NCI-H1694 (cell line): ENCODE results near the gene HOXD9.

ENCODE experiments used
- DNase-seq: peaks from one replicate; lab custom pipeline; 2025; lab: John Stamatoyannopoulos, UW

The HOXD9 gene

GRCh38 chr2:176152350-176153181 is 30.0 kb downstream of the HOXD9 start:
- no peak for DNase-seq

DNA sequence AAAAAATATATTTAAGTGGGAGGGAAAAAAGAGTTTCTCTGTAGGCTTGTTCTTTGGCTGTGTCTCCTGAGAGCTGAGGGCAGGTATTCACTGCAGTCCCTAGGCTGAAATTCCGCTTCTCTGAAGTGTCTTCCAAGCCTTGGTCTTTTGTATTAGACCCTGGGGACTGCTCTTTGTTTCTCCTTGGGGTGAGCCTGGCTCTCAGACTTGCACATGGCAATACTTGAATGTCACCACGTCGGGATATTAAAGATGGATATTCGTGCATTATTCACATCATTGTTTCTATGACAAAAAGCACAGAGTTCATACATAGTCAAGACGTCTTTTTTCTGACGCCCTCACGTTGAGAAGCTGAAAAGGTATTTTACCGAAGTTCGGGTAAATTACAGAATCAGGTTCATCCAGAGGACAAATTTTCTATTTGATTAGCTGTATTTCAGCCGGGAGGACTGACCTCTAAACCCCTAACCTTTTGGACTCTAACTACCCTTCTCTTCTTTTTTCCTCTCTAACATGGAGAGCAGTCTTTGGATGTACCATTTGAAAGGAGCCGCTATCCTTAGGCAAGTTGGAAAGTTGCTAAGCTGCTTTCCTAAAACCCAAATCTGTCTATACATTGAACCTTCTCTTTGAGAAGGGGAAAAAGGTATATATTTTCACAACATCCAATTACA is 32.2 kb downstream of the HOXD9 start:
- no peak for DNase-seq

DNA sequence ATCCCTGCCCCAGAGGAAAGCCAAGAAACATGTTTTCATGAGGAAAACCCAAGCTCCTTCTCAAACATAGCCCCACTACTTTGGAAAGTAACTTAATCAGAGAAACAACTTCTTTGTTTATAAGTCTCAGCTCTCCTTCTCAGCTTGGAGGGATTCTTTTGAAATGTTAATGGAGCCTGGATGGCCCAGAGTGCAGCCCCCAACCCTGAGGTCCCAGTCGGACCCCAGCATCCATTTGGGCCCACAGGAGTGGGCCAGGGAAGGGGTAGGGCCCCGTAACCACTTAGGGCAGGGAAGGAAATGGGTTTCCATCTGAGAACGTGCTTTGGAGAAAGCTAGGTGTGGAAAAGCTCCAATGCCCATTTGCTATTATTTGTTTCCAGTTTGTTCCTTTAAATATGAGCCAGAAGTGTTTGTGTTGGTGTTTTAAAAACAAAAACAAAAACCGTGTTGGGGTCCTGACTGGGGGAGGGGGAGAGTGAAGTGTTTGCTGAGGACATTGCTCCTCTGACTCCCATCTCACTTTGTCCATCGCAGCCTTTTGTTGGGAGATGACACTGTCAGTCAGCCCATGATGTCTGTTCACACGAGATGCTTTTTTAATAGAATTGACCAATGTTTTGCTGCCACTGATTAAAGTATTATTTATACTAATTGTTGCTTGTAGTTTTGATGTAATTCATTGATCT is 33.0 kb downstream of the HOXD9 start:
- no peak for DNase-seq

DNA sequence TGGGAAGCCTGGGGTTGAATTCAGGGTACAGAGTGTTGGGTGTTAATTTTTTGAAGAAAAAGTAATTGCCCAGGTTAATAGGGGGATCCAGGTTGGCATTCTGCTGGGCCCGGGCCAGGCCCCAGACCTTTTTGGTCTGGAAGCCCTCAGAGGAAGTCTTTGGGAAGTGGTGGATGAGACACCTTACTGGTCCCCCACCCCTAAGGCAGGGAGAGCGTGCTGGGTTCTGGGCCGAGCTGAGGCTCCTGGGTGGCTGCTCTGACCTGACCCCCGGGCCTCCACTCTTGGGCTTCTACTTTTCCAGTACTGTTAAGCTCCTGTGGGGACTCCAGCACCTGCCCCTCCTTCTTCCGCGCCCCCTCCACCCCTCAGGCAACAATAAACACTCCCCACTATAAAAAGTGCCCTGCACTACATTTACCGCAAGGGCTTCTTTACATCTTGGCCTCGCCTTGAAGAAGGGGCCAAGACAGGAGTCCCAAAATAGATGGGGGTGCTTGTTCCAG is 33.8 kb downstream of the HOXD9 start:
- DNase-seq, result no peak

DNA sequence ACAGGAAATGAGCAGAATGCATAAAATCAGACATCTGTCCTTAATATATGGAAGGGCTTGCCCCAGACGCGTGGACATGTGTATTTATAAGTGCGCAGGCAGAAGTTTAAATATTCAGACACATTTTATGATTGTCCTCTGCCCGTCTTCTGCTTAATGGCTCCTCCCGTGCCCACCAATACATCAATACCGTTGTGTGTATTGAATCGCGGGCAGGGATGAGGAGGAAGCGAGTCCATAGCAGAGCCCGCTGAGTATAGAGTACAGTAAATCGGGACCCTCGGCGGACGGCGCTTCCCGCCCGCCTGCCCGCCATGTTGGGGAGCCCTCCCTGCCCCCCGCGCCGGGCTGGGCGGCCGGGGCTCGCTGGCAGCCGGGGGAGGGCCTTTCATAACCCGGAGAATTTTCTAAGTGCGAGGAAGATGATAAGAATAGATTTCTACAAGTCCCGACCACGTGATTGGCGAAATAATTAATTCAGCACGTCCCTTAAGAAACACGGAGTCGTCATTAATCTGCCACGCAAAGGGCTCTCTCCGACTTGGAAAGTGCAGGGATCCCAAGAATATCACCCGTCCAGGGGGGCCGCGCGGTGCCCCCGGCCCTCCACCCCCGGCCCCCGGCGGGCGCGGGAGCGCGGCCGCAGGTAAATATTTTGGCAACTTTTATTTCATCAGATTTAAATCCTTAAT is 34.4 kb downstream of the HOXD9 start, which contains the start of gene HOXD3:
HOXD3 (plus strand) TSS at position 501 of the 692 bp plus-strand sequence. CDS start 11,808 bp downstream, outside the sequence.
- DNase-seq, result no peak

GRCh38 chr2:176157499-176158185 is 35.1 kb downstream of the HOXD9 start:
- DNase-seq, result peak; percentile 22

- DNase-seq, result peak; percentile 29
Measured at GRCh38 chr2:176158186-176158591, 35.7 kb downstream of the HOXD9 start.

GRCh38 chr2:176158855-176159662 is 36.5 kb downstream of the HOXD9 start:
- peak; percentile 33 for DNase-seq

- no peak for DNase-seq
Measured at GRCh38 chr2:176159663-176160250, 37.2 kb downstream of the HOXD9 start.

DNA sequence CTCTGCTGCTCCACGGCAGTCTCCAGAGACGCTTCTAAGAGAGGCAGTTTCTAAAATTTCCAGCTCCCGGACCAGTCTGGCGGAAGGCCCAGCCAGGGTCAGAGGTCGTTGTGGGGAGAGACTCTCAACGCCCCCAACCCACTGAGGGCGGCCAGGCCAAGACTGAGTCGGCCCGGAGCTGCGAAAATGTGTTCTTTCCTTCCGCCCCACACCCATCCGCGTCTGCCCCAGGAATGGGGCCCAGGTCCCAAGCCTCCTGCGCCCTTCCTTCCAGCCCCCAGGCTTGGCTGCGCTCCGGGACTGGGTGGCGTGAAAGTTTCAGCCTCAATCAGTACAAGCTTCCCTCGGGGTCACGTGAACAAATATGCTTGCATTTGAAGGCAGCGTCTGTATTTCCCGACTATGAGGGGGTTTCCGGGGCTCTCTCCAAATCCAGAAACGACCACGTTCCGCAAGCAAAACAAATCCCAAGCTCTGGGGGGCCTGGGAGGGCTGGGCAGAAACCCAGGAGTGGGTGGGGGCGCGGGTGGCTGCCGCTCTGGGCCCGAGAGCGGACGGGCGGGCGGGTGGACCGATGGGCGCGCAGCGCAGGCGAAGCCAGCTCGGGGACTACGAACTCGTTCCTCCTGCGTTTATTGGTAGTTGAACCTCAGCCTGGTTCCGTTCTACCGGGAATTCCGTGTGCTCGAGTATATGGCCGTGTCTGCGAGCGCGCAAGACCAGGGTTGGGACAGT is 37.9 kb downstream of the HOXD9 start:
- no peak for DNase-seq

DNA sequence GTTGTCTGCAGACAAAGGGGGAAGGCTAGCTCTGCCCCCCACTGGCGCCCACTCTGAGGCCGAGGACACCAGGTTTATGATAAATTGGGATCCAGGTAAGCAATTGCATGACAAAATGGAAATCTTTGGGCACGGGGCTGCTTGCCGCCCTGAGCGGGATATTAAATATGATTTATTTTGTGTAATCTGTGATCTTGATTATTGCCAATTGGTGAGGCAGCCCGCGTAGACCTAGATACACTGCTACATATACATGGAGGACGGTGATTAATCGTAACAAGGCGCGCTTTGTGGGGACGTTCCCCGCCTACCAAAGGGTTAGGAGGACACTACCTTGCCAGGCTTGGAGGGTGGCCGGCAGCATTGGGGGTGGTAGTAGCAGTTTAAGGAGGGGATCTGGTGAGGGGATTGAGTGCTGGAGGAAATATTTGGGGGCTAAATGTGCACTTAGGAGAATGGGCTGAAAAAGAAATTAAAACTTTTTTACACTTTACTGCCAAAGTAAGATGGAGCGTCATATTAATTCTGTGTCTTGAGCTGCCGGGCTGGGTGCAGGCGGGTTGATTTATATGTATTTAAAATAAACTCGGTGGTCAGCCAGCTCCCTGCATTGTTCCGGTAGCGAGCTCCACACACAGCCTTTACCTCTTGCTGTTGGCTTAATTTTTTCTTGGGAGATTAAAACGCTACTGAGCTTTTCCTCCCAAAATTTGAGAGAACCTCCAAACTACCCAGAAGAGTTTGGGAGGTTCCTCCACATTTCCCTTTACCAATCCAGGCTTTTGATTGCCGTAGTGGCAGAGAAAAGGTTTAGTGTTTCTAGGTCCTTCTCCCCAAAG is 38.7 kb downstream of the HOXD9 start:
- no peak for DNase-seq

DNA sequence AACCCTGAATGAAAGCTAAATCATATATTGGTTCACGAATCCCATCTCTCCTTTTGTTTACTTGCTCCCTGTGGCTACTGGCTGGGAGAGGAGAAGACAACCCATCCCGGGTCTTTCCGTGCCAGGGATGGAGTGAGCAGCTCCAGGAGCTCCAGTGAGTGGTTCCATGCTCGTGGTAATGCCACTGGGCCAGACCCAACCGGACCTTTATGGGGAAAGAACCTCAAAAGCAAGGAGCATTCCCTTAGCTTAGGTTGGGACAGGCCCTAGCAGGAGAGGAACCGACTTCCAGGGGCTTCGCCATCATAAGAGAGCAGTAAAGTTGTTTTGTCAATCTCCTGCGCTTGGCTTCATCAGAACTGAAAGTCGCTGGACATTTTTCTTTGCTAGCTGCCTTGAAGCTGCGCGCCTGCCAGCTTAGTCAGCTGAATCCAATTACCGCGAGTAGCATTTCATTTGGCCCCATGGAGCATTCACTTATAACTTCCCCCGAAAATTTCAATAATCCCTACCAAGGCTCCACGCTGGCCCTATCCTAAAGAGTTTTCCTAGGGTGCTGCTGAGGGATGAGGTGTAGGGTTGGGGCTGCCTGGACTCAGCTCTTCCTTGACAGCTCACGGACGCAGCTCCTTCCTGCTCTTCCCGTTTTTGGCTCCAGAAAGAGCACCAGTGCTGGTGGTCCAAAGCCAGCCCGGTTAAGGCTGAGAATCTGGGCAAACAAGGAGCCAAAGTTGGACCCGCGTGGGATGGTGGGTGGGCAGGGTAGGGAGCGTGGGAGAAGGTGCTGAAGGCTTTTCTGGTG is 39.5 kb downstream of the HOXD9 start:
- DNase-seq, result no peak

- DNase-seq, result no peak
Measured at GRCh38 chr2:176162911-176163671, 40.6 kb downstream of the HOXD9 start.

- DNase-seq, result no peak
Measured at GRCh38 chr2:176163672-176164056, 41.1 kb downstream of the HOXD9 start.

DNA sequence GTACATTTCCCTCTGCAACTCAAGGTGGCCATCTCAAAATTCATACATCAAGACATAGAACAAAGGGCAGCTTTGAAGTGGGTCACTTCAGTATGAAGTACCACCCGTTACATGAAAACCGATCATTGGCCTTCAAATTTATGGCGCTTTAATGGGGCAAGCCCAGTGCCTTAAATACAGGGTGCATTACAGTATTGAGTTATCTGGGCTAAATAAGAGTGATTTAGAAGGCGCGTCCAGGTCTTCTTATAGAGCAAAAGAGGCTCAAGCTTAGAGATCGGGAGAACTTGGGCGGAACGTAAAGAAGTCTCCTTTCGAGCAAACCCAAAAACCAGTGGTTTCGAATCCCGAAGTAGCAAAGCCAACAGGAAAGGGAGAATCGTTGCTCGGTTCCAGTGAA is 41.7 kb downstream of the HOXD9 start:
- no peak for DNase-seq

DNA sequence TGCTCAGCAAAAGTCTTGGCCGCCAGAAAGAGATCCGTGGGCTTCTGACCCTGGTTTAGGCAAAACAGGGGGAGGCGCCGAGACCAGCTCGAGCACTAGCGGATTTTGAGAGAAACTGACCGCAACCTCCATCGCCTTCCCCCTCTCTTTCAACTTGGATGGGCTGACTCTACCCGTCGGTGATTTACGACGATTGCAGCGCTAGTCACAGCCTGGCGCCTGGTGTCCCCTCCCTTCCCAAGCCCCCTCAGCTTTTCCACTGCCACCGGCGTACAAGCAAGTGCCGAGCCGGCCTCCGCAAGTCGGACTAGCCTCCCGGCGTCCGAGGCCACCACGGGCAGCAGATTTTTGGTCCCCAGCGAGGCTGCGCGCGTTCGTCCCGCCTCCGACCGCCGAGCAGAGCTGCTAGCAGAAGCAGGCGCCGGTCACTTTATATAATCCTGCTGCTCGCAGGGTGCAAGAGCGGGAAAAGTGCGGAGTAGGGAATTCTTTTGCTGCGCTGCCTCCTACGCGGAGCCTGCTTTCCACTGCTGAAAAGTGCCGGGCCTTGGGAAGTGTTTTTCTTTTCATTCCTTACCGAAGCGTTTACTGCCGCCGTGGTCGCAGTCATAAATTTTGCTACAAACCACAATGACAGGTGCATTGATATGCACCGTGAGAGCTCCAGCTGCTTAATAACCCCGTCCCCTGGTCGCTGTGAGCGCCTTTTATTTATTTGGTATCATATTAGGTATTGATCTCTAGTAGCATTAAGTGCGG is 42.3 kb downstream of the HOXD9 start:
- DNase-seq, result no peak
